Activated CD8-positive, alpha-beta memory T cell treated with anti-CD3 and anti-CD28 coated beads for 24 hours (primary cell): Measurements from ENCODE around the gene PDE3B.
A peak's percentile ranks its signal among the peaks of the same experiment; 100 is the strongest.
"Not testable (repeated sequence)": the region's sequence is repeated elsewhere in the genome, so short reads cannot be mapped to it uniquely, and the experiment has no call there.

Experiments
- DNase-seq: peaks from one replicate; pipeline ENCODE4 v3.0.0-alpha.2; 2020

PDE3B gene

DNA sequence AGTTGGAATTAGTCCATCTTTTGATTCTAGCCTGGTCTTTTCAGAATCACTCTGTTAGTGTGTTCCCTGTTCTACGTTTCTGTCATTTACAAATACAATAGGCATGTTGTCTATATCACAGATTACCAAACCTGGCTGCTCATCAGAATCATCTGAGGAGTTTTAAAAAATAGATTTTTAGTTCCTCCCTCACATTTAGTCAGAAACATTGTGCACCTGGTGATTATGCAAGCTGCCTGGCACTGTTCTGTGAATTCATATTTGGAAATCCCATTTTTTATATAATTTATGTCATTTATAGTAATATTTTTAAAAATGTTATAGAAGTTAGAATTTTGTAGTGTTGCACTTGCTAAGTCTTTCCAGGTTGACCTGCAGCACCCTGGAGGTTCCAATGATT, 107.3 kb downstream of the PDE3B start:
- no peak for DNase-seq

DNA sequence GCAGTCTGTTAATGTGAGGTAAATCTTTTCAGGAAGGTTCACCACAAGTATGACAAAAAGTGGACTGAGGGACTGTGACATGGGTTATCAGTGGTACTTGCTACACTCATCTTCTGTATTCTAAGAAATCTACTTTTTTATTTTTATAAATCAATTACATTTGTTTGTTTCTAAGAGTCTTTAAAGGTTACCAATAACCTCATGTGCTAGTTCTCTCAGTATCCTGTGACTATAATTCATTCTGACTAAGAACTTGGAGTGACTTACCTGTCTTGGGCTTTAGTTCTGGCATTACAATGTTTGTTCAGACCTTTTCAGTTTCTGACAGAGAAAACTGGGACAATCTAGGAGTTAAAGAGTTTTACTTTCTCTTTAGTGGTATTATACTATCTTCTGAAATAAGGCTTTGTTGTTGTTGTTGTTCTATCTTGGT, 108.4 kb downstream of the PDE3B start:
- no peak for DNase-seq

DNA sequence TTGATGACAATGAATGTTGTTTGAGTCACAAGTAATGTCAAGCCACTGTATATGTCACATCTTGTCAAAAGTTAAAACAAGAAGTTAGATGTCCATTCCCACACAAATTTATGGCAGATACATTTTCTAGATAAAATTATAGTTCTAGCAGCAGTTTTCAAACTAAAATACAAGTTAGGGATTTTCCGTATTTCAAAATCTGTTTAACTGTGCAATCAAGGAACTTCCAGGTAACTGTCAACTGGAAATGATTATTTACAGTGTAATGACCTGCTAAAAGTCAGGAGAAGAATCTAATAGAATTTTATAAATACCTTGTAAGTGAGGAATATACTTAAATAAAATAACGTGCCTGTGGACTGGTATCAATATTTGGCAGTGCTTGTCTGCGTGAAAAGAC, 111.5 kb downstream of the PDE3B start:
- no peak for DNase-seq

DNA sequence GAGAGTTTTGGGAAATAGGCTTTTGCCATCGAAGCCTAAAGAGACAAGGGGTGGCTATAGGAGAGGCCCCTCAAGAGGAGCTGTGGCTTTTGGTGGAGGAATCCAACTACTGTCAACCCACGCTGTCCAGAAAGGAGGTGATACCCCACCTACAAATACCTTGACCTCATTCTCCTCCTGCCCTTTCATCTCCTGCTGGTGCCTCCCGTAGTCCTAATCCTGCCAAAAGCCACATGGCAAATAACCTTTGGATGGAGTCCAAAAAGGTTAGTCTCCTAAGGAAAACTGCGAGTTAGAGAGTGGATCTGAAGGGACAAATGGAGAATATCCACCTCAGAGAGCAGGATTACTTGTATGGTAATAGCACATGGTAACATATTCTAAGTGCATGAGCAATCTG, 112.7 kb downstream of the PDE3B start:
- no peak for DNase-seq

DNA sequence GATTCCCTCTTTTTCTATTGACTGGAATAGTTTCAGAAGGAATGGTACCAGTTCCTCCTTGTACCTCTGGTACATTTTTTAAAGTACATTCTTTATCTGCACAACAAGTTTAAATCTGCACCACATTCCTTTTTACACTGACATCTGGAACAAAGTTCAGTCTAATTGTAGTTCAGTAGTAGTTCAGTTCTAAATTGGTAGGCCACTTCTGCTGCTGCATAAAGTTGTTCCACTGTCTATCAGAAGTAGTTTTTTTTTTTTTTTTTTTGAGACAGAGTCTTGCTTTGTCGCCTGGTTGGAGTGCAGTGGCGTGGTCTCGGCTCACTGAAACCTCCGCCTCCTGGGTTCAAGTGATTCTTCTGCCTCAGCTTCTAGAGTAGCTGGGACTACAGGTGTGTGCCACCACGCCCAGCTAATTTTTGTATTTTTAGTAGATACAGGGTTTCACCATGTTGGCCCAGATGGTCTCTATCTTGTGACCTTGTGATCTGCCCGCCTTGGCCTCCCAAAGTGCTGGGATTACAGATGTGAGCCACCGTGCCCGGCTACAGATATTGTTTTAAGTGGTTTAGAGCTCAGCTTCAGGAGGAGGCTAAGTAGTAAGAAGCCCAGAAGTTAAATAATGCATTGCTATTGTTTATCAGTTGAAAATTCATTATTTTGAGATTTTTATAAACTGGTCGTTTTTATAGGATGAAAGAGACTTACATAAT, 115.9 kb downstream of the PDE3B start:
- DNase-seq = peak; percentile 60

DNA sequence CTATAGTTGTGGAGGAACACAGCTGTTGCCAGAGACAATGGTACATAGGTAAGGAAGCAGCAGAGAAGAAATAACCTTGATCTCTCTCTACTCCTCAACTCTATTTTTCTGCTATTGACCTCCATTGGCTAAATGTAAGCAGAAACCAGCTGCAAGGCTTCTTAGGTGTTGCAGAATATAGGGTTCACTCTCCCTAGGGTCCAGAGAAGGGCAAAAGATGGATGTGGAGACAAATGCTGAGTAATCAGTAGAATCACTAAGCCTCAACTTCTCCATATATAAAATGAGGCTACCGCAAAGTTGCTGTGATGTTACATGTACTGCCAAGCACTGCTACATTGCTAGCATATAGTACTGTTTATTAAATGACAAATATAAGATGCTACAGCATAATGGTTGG, 120.6 kb downstream of the PDE3B start:
- DNase-seq = no peak

DNA sequence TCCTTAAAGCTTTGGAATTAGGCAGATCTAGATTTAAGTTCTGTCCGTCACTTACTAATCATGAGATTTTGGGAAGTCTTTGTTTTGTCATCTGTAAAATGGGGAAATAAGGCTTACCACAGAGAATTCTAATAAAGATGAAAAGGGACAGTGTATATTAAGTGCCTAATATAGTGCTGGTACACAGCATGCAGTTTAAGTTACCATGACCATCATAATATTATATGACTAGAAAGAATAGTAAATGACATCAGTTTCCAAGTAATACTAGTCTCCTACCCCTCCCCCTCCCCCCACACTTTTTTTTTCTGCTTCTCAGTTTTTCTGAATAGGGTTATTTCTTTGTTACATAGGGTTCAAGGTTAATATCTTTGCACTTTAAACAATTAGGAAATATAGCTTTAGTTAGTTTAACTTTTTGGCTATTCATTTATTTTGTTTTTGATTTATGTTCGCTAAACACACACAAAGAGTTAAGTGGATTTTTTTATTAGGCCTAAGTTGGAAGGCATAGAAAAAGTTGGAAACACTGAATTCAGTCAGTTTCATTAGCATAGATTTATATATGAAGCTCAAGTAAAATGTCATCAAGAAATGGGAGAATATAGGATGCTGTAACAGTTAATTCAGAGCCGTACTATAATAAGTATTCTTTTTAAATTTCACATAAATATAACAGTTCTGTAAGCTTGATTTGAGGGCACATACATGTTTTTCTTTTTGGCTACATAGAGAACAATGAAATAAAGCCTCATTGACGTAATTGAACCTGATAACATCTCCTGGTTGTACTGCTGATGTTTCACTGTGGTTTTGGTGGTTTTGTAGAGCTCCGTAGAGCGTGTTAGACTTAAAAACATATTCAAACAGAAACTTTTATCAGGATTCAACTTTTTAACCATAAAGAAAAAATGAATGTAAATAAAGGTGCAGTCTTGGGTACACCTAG, 121.2 kb downstream of the PDE3B start:
- no peak for DNase-seq

DNA sequence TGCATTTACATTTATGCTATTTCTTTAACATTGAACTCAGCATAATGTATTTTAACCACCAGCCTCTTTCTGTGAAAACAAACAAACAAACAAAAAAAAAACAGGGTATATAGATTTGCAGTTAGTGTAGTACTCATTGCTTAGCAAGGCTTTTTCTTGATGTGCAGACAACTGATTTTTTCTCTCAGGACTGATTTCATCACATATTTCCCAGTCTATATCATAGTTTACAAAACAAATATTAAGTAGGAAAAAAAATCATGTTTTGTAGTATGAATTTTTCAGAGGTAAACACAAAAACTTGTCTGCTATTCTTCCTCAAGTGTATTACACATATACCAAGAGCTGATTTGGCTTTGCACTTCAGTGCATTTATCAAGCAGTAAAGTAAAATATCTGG, 123.0 kb downstream of the PDE3B start:
- no peak for DNase-seq

DNA sequence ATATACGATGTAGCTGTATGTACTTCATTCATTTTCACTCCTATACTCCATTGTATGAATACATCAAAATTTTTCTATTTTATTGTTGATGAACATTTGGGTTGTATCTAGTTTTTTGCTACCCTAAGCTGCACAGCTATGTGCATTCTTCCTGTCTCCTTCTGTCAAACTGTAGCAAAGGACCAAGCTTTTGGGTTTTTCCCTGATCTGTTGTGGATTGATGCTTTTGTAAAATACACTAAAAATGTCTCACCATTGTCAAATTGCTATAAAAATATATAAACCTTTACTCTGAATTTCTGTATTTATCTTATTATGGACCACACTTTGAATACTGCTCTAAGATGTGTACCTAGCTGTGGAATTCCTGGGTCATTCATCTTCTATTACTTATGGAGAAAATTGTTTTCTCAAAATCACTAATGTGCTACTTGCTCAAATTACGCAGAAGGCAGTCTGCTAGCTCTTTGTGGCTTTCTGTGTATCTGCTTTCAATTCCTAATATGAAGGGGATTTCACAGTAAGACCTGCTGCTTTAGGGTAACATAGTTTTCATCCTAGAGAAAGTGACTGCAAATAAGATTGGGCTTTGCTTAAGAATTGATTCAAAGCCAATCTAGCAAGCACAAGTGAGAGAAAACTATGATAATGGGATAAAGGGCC, 125.1 kb downstream of the PDE3B start:
- DNase-seq = no peak

DNA sequence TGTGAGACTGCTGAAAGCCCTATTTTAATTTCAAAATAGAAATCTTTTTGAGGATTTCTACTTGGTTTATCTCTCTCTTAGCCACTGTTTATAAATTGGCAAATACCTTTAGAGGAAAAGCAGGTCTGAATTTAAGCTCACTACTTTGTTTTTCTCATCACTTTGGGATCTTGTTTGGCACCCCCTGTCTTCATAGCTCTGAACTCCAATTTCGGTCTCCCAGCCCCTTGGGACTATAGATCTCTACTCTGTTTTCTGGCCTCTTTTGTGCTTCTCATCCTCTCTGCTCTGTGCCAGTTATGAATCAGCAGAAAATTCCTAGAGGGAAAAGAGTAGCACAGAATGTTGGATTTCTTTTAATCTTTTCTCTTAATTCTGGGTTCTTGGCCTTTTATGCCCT, 130.2 kb downstream of the PDE3B start:
- DNase-seq = no peak

DNA sequence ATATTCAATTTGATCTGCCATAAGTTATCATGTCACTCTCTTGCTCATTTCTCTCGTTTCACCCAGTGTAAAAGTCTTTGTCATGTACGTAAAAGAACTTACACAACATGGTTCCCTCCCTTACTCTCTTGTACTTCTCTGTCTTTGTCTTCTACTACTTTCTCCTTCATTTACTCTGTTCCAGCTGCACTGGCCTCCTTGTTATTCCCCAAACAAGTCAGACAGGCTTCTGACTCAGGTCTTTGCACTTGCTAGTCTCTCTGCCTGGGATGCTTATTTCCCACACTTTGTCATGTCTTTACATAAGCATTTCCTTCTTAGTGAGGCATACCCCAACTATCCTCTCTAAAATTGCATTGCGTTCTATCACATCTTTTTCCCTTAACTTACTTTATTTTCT, 131.1 kb downstream of the PDE3B start:
- DNase-seq = no peak

DNA sequence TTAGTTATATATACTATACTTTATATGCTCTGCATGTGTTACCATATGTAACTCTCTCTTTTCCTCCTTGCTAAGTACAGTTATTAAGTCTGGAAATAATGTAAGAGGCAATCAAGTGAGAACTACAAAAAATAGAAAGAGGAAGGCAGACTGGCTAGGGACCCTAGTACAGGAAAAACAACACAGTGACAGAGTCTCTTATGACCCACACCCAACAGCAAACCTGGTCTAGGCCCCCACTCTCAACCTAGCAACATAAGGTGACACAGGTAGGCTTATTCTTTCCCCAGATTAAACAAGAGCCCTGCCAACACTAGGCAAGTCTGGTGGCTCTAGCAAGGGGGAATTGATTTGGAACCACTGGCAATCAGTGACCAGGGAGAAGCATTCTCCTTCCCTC, 132.3 kb downstream of the PDE3B start:
- DNase-seq = no peak

DNA sequence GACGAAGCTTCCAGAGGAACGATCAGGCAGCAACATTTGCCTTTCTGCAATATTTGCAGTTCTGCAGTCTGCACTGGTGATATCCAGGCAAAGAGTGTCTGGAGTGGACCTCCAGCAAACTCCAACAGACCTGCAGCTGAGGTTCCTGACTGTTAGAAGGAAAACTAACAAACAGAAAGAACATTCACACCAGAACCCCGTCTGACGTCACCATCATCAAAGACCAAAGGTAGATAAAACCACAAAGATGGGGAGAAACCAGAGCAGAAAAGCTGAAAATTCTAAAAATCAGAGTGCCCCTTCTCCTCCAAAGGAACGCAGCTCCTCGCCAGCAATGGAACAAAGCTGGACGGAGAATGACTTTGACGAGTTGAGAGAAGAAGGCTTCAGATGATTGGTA, 134.9 kb downstream of the PDE3B start:
- not testable (repeated sequence) for DNase-seq

DNA sequence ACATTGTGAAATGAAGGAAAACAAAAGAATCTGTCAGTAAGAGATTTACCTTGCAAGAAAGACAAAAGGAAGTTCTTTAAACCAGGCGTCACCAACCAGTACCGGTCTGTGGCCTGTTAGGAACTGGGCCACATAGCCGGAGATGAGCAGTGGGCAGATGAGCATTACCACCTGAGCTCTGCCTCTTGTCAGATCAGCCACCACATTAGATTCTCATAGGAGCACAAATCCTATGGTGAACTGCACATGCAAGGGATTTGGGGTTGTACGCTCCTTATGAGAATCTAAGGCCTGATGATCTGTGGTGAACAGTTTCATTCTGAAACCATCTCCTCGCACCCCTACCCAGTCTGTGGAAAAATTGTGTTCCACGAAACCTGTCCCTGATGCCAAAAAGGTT, 140.2 kb downstream of the PDE3B start:
- DNase-seq = peak; percentile 52

DNA sequence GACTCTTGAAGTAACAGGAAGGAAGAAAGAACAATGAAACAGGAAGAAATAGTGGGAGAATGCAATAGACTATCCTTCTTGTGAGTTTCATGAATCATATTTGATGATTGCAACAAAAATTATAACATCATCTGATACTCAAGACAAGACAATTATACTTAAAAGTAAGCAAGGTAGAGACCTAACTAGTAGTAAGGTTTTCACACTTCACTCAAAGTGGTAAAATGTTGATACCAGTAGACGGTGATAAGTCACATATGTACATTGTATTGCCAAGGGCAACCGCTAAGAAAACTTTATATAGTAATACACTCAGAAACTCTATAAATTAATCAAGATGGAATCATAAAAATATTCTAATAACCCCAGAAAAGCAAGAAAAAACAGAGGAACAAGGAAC, 140.6 kb downstream of the PDE3B start:
- no peak for DNase-seq

DNA sequence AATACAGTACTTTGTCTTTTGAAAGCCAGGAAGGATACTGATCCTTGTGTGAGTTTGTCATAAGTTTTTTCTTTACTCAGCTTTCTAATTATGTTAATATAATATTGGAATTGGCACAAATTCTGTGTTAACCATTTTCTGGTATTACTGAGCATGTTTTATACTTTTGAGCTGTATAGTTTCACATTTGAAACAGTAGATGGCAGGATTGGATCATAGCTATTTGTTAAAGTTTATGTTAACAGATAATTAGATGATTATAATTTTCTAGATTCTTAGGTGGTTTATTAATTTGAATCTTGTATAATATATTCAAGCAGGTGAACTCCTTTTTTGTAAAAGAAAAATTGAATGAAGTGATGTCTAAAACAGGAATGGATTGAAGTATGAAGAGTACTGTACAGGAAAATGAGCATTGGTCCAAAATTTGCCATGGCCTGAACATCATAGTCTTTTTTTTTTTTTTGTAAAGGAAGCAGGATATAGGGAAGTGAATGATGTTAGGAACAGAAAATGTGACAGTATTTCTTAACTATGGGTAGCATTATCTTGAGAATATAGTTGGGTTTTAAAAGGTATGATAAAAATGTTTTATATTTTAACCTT, 146.4 kb downstream of the PDE3B start:
- DNase-seq = no peak

DNA sequence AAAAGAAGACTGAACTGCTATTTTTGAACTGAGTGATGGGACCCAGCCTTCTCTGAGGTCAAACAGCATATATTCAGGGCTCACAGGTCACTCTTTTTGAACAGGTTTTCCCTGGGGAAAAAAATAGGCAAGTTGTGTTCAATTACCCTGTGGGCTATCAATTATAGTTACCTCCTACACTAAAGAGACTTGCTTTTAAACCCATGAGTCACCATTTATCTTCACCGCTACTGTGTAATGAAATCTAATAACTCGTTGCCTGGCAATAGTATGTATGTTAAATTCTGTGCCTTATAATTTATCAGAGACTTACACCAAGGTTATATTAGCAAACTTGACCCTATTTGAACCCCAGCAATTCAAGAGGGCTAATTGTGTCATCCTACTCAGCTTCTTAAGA, 149.9 kb downstream of the PDE3B start:
- no peak for DNase-seq

DNA sequence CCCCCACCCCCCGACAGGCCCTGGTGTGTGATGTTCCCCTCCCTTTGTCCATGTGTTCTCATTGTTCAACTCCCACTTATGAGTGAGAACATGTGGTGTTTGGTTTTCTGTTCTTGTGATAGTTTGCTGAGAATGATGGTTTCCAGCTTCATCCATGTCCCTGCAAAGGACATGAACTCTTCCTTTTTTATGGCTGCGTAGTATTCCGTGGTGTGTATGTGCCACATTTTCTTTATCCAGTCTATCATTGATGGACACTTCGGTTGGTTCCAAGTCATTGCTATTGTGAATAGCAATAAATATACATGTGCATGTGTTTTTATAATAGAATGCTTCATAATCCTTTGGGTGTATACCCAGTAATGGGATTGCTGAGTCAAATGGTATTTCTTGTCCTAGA, 152.4 kb downstream of the PDE3B start:
- DNase-seq = not testable (repeated sequence)

DNA sequence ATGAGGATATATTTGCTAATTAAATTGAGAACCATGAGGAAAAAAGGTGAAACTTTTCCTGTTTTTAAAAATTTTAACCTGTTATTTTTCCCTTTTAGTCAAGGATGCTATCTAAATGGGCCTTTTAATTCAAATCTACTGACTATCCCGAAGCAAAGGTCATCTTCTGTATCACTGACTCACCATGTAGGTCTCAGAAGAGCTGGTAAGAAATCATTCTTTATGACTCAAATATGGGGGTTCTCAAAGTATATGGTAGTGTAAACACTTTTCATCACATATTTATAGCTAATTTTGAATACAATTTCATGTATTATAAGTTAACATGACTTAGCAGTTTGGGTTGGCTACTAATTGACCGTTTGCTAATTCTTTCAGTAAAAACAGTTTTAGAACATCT, 160.2 kb downstream of the PDE3B start:
- no peak for DNase-seq

DNA sequence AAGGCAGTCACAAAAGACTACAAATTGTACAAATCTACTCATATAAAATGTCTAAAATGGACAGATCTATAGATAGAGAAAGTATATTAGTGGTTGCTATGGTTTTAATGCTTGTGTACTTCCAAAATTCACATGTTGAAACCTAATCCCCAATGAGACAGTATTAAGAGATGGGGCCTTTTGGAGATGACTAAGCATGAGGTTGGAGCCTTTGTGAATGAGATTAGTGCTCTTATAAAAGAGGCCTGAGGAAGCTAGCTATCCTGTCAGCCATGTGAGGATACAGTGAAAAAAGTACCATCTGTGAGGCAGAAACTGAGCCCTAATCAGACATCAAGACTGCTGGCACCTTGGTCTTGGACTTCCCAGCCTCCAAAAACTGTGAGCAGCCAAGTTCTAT, 165.9 kb downstream of the PDE3B start:
- DNase-seq = no peak

DNA sequence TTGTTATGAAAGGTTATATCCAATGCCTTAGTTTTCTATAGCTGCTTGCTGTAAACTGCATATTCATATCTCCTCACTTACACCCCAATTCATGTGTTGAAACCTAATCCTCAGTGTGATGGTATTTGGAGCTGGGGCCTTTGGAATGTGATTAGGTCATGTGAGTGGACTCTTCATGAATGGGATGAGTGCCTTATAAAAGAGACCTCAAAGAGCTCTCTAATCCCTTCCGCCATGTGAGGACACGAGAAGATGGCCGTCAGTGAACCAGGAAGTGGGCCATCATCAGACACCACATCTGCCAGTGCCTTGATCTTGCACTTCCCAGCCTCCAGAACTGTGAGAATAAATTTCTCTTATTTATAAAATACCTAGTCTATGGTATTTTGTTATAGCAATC, 169.2 kb downstream of the PDE3B start:
- no peak for DNase-seq

DNA sequence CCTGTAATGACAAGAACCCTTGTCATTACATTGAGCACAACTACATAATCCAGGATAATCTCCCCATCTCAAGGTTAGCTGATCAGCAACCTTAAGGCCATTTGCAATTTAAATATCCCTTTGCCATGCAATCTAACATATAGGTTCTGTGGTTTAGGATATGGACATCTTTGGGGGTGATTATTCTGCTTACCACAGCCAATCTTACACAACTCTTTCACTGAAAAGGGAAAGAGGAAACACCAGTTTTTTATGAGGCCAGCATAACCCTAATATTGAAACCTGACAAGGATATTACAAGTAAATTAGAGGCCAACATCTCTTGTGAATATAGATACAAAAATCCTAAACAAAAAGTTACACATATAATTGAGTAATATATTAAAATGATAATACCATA, 169.9 kb downstream of the PDE3B start:
- no peak for DNase-seq

DNA sequence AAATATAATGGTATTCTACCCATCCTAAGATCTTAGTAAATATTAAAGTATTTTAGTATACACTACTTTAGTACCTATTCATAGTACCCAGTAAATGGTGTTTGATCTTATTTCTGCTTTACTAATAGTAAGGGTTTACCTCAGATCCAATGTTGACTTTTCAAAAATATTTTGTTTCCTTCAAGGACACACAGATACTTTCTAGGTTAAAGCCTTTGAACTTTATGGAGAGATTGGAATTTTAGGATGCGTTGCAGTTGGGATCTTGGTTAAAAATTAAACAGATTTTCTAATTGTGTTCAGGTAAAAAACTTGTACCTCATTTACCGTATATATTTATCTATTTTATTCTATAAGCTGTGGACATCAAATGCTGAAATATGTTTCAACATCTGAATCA, 175.2 kb downstream of the PDE3B start:
- DNase-seq = no peak
